ENCODE data around the gene PDE6G.
A peak's percentile ranks its signal among the peaks of the same experiment; 100 is the strongest.
"Not testable (repeated sequence)": the region's sequence is repeated elsewhere in the genome, so short reads cannot be mapped to it uniquely, and the experiment has no call there.

The PDE6G gene

GRCh38 chr17:81621494-81622130 is 34.7 kb downstream of the PDE6G start:
- no peak for DNase-seq

- DNase-seq, result not testable (repeated sequence)
These were observed 38.0 kb downstream of the PDE6G start for GRCh38 chr17:81618307-81618706.

GRCh38 chr17:81616877-81617276 is 39.5 kb downstream of the PDE6G start:
- DNase-seq, result no peak

GRCh38 chr17:81615401-81615930 is 40.9 kb downstream of the PDE6G start:
- no peak for DNase-seq

DNA sequence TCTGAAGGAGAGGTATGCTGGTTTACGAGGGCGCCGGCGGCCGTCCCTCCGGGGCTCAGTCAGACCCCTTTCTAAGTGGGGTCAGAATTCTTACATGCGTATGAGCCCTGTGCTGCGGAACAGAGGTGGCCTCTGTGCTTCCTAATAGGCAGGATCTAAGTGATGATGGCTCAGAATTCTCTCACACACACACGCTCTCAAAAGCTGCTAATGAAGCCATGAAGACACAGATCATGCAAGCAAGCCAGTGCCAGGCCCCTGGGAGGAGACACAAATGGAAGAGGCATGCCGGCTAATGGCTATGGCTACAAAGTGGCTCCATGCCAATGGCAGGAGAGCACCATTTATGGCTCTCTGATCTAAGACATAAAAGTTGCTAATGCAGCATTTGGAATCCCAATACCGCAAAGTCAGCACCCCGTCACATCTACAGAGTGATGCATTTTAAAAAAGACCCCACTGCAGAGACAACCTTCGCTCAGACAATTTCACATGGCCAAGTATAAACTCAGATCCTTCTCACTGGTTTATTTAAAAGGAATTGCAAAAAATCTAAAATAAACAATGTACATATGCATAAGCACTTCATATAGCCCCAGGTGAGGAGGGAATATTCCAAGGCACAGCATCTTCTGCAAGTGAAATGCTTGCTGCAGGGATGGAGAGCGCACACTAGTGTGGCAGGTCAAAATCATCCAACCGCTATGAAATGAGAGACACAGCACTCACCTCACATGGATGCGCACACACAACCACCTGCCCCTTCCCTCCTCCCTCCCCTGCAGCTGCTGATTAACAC is 44.0 kb downstream of the PDE6G start:
- DNase-seq, result no peak

- DNase-seq, result no peak
These were observed 46.6 kb downstream of the PDE6G start for GRCh38 chr17:81609541-81610311.

GRCh38 chr17:81608605-81609004 is 47.7 kb downstream of the PDE6G start:
- no peak for DNase-seq

GRCh38 chr17:81608082-81608481 is 48.3 kb downstream of the PDE6G start:
- no peak for DNase-seq

DNA sequence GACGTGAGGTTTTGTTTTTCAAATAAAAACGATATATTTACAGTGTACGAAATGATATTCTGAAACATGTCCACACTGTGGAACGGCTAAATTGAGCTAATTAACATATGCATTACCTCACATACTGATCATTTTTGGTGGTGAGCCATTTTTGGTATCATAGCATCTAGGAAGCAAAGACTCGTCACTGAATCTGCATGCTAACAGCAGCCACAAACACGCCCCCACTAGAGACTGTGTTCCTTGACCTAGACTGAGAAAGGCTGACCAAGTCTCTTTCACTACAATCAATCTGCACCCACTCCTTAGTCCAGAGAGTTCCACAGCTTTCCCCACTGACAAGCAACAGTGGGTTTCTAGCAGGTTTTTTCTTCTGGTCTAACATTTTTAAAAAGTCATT is 48.9 kb downstream of the PDE6G start:
- no peak for DNase-seq

DNA sequence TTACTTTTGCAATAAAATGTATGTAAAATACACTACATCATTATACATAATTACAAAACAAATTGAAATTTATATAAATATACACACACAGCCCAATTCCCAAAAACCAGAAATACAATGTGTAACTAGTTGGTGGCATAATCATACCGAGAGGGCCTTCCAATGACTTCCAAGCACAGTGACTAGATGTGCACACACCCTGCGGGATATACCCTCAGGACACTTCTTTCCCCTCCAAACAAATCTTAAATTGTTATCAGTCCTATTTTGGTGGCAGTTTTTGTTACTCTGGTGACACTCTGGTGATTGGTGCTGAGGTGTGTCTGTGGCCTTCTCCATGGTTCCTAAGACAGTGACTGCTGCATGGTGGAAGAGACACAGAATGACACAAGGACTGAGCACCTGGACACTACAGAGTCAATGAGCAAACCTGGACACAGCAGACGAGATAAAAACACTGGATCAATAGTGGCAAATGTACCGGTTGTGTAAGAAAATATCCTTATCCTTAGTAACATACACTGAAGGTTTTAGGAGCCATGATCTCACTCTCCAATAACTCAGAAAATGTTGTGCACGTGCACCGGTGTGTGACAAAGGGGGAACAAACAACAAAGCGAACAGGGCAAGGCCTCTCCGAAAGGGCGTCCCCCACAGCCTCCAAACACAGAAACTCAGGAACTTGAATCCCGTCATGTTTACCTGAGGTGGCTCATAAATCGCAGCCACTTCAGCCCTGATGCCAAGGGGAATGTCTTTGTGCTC is 52.3 kb downstream of the PDE6G start:
- no peak for DNase-seq

- DNase-seq, result peak; percentile 43
These were observed 54.7 kb downstream of the PDE6G start for GRCh38 chr17:81601525-81602120.

Data from DMS79 treated with DMSO at 0.1 percent for 48 hours (cell line).